ENCODE results near the gene FAM227B. TPM values are rescaled to one million over a fixed set of nuclear protein-coding genes. Genes with fewer than 3 reads are reported as not detected.
"Not testable (repeated sequence)": the region's sequence is repeated elsewhere in the genome, so short reads cannot be mapped to it uniquely, and the experiment has no call there.

FAM227B gene
- polyA plus RNA-seq, 4 donors = 1.6 to 8.7 (median 3.2) TPM

DNA sequence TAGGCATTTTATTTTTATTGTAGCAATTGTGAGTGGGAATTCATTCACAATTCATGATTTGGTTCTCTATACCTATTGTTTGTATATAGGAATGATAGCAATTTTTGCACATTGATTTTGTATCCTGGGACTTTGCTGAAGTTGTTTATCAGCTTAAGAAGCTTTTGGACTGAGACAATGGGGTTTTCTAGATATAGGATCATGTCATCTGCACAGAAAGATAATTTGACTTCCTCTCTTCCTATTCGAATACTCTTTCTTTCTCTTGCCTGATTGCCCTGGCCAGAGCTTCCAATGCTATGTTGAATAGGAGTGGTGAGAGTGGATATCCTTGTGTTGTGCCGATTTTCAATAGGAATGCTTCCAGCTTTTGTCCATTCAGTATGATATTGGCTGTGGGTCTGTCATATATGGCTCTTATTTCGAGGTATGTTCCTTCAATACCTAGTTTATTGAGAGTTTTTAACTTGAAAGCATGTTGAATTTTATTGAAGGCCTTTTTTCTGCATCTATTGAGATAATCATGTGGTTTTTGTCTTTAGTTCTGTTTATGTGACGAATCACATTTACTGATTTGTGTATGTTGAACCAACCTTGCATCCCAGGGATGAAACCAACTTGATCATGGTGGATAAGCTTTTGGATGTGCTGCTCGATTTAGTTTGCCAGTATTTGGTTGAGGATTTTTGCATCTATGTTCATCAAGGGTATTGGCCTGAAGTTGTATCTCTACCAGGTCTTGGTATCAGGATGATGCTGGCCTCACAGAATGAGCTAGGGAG is 217.9 kb downstream of the FAM227B start:
- FAIRE-seq = not testable (repeated sequence)

DNA sequence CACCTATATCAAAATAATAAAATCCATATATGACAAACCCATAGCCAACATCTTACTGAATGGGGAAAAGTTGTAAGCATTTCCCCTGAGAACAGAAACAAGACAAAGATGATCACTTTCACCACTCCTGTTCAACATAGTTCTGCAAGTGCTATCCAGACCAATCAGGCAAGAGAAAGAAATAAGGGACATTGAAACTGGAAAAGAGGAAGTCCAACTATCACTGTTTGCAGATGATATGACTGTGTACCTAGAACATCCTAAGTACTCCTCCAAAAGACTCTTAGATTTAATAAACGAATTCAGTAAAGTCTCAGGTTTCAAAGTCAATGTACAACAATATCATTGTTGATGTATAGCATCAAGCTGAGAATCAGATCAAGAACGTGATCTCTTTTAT is 233.1 kb downstream of the FAM227B start:
- H3K36me3 ChIP-seq (ENCODE audit: control insufficient read depth in 3 of 3, insufficient read depth in 2 of 3, low read depth in 1 of 3, low read length in 3 of 3) = no peaks in the 10 kb centered on the region
- no peak overlapping the region for H3K4me3 ChIP-seq (ENCODE audit: low read depth in 1 of 3, low read length in 3 of 3)
- no peaks in the 10 kb centered on the region for H3K27me3 ChIP-seq (ENCODE audit: control insufficient read depth in 3 of 3, insufficient read depth in 3 of 3, low read length in 3 of 3)
- H3K4me1 ChIP-seq (ENCODE audit: control insufficient read depth in 3 of 3, insufficient read depth in 2 of 3, low read depth in 1 of 3, low read length in 2 of 3) = no peaks in the 10 kb centered on the region
- H3K9me3 ChIP-seq (ENCODE audit: control insufficient read depth in 2 of 2, insufficient read depth in 1 of 2, low read depth in 1 of 2, low read length in 1 of 2) = no peaks in the 10 kb centered on the region
- 66 to 82% (median 74%) methylated on average over 2 of the region's 2 CpGs for WGBS, 3 donors
- FAIRE-seq (no peak), DNase-seq (no peak)
- no peak overlapping the region for H3K27ac ChIP-seq (ENCODE audit: low read depth in 1 of 3, low read length in 2 of 3)

More for the DNA sequence above, 217.9 kb downstream of the FAM227B start:
- WGBS, 3 donors = 77 to 82% (median 79%) methylated on average over 5 of the region's 5 CpGs
- not testable (repeated sequence) for H3K4me3 ChIP-seq (ENCODE audit: low read depth in 1 of 3, low read length in 3 of 3); H3K27me3 ChIP-seq (ENCODE audit: control insufficient read depth in 3 of 3, insufficient read depth in 3 of 3, low read length in 3 of 3); H3K9me3 ChIP-seq (ENCODE audit: control insufficient read depth in 2 of 2, insufficient read depth in 1 of 2, low read depth in 1 of 2, low read length in 1 of 2); H3K4me1 ChIP-seq (ENCODE audit: control insufficient read depth in 3 of 3, insufficient read depth in 2 of 3, low read depth in 1 of 3, low read length in 2 of 3); H3K36me3 ChIP-seq (ENCODE audit: control insufficient read depth in 3 of 3, insufficient read depth in 2 of 3, low read depth in 1 of 3, low read length in 3 of 3); DNase-seq; H3K27ac ChIP-seq (ENCODE audit: low read depth in 1 of 3, low read length in 2 of 3)

DNA sequence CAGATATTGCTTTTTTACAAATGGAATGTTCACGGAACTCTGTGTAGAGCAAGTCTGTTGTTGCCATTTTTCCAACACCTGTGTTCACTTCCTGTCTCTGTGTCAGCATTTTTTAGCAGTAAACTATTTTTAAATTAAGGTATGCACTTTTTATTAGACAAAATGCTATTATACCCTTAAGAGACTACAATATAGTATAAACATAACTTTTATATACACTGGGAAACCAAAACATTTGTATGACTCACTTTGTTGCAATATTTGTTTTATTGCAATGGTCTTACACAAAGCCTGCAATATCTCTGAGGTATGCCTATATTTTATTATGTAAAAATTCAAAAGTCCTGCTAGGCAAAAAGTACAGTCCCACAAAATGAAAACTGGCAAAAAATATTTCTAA is 237.4 kb downstream of the FAM227B start:
- Histone ChIP-seq H3K4me1 (ENCODE audit: control insufficient read depth in 3 of 3, insufficient read depth in 2 of 3, low read depth in 1 of 3, low read length in 2 of 3) (no peaks in the 10 kb centered on the region), H3K27ac (ENCODE audit: low read depth in 1 of 3, low read length in 2 of 3) (no peak overlapping the region), H3K4me3 (ENCODE audit: low read depth in 1 of 3, low read length in 3 of 3) (no peak overlapping the region), H3K9me3 (ENCODE audit: control insufficient read depth in 2 of 2, insufficient read depth in 1 of 2, low read depth in 1 of 2, low read length in 1 of 2) (no peaks in the 10 kb centered on the region), H3K36me3 (ENCODE audit: control insufficient read depth in 3 of 3, insufficient read depth in 2 of 3, low read depth in 1 of 3, low read length in 3 of 3) (no peaks in the 10 kb centered on the region), H3K27me3 (ENCODE audit: control insufficient read depth in 3 of 3, insufficient read depth in 3 of 3, low read length in 3 of 3) (no peaks in the 10 kb centered on the region)
- WGBS, 3 donors = 39 to 60% (median 51%) methylated on average over 1 of the region's 1 CpG
- FAIRE-seq = no peak
- DNase-seq = no peak

DNA sequence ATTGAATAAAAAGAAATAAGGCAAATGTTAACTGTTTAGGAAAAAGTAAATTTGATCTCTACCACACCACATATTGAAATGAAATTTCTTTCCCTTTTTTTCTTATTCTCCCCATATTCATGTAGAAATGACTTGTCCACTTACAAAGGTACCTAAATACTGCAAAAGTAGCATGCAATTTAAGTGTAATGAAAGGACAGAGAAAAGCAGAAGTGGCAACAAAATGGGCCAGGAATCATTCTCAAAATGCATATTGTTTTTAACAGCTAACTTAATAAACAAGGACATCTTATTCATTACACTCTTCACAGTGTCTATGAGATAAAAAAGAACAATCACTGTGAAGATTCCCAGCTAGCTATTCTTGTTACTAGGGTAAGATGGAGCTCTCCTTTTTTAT is 238.2 kb downstream of the FAM227B start:
- no peaks in the 10 kb centered on the region for H3K4me1 ChIP-seq (ENCODE audit: control insufficient read depth in 3 of 3, insufficient read depth in 2 of 3, low read depth in 1 of 3, low read length in 2 of 3)
- H3K27ac ChIP-seq (ENCODE audit: low read depth in 1 of 3, low read length in 2 of 3) = no peak overlapping the region
- H3K36me3 ChIP-seq (ENCODE audit: control insufficient read depth in 3 of 3, insufficient read depth in 2 of 3, low read depth in 1 of 3, low read length in 3 of 3) = no peaks in the 10 kb centered on the region
- H3K27me3 ChIP-seq (ENCODE audit: control insufficient read depth in 3 of 3, insufficient read depth in 3 of 3, low read length in 3 of 3) = no peaks in the 10 kb centered on the region
- no peaks in the 10 kb centered on the region for H3K9me3 ChIP-seq (ENCODE audit: control insufficient read depth in 2 of 2, insufficient read depth in 1 of 2, low read depth in 1 of 2, low read length in 1 of 2)
- no peak overlapping the region for H3K4me3 ChIP-seq (ENCODE audit: low read depth in 1 of 3, low read length in 3 of 3)
- no peak for DNase-seq
- no peak for FAIRE-seq

DNA sequence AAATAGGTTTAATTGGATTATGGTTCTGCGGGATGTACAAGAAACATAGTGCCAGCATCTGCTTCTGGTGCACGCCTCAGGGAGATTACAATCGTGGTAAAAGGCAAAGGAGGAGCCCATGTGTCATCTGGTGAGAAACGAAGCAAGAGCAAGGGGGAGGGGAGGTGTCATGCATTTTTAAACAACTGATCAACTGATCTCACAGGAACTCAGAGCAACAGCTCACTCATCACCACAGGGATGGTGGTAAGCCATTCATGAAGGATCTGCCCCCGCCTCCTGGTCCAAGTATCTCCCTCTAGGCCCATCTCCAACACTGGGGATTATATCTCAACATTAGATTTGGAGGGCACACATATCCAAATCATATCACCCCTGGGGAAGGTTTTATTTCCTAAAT is 239.7 kb downstream of the FAM227B start:
- H3K4me3 ChIP-seq (ENCODE audit: low read depth in 1 of 3, low read length in 3 of 3) = no peak overlapping the region
- H3K36me3 ChIP-seq (ENCODE audit: control insufficient read depth in 3 of 3, insufficient read depth in 2 of 3, low read depth in 1 of 3, low read length in 3 of 3) = no peaks in the 10 kb centered on the region
- H3K4me1 ChIP-seq (ENCODE audit: control insufficient read depth in 3 of 3, insufficient read depth in 2 of 3, low read depth in 1 of 3, low read length in 2 of 3) = no peaks in the 10 kb centered on the region
- H3K27ac ChIP-seq (ENCODE audit: low read depth in 1 of 3, low read length in 2 of 3) = no peak overlapping the region
- 74 to 83% (median 81%) methylated on average over 5 of the region's 5 CpGs for WGBS, 3 donors
- DNase-seq (no peak), FAIRE-seq (no peak)
- H3K27me3 ChIP-seq (ENCODE audit: control insufficient read depth in 3 of 3, insufficient read depth in 3 of 3, low read length in 3 of 3) = no peaks in the 10 kb centered on the region
- H3K9me3 ChIP-seq (ENCODE audit: control insufficient read depth in 2 of 2, insufficient read depth in 1 of 2, low read depth in 1 of 2, low read length in 1 of 2) = no peaks in the 10 kb centered on the region

DNA sequence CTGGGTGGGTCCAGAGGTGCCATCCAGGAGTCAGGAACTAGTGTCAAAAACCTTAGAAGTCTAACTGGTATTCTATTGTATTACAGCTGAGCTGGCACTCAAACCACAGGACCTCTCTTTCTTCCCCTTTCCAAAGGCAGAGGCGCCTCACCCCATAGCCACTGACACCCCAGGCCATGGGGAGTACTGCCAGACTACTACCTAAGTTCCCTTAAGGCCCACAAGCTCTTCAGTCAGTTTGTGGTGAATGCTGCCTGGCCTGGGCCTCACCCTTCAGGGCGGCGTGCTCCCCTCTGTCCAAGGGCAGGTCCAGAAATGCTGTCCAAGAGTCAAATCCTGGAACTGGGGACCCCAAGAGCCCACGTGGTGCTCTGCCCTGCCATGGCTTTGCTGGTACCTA is 240.6 kb downstream of the FAM227B start:
- no peaks in the 10 kb centered on the region for H3K27me3 ChIP-seq (ENCODE audit: control insufficient read depth in 3 of 3, insufficient read depth in 3 of 3, low read length in 3 of 3)
- no peak overlapping the region for H3K4me3 ChIP-seq (ENCODE audit: low read depth in 1 of 3, low read length in 3 of 3)
- no peaks in the 10 kb centered on the region for H3K9me3 ChIP-seq (ENCODE audit: control insufficient read depth in 2 of 2, insufficient read depth in 1 of 2, low read depth in 1 of 2, low read length in 1 of 2)
- WGBS, 3 donors = 77 to 88% (median 87%) methylated on average over 4 of the region's 4 CpGs
- no peak overlapping the region for H3K27ac ChIP-seq (ENCODE audit: low read depth in 1 of 3, low read length in 2 of 3)
- FAIRE-seq = no peak
- no peaks in the 10 kb centered on the region for H3K4me1 ChIP-seq (ENCODE audit: control insufficient read depth in 3 of 3, insufficient read depth in 2 of 3, low read depth in 1 of 3, low read length in 2 of 3)
- no peak for DNase-seq
- no peaks in the 10 kb centered on the region for H3K36me3 ChIP-seq (ENCODE audit: control insufficient read depth in 3 of 3, insufficient read depth in 2 of 3, low read depth in 1 of 3, low read length in 3 of 3)

DNA sequence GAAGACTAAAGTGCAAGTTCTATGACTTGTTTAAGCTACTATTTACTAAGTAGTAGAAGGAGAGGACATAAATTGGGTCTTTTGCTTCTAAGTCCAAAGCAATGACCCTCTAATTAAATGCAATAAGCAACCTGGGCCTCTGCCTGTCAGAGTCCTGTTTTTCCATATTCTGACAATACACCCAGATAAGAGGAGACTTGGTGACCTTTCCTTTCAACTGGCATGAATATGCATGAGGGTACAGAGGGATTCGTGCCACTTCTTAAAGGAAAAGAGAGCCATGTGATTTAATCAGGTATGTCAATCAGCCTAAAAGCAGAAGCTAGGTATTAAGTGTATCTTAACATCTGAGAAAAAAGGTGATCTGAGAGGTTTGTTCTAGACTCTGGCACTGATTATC is 248.3 kb downstream of the FAM227B start:
- 52 to 64% (median 60%) methylated on average over 1 of the region's 1 CpG for WGBS, 3 donors
- Histone ChIP-seq H3K27me3 (ENCODE audit: control insufficient read depth in 3 of 3, insufficient read depth in 3 of 3, low read length in 3 of 3) (no peaks in the 10 kb centered on the region), H3K36me3 (ENCODE audit: control insufficient read depth in 3 of 3, insufficient read depth in 2 of 3, low read depth in 1 of 3, low read length in 3 of 3) (no peaks in the 10 kb centered on the region), H3K27ac (ENCODE audit: low read depth in 1 of 3, low read length in 2 of 3) (no peak overlapping the region), H3K9me3 (ENCODE audit: control insufficient read depth in 2 of 2, insufficient read depth in 1 of 2, low read depth in 1 of 2, low read length in 1 of 2) (no peaks in the 10 kb centered on the region), H3K4me1 (ENCODE audit: control insufficient read depth in 3 of 3, insufficient read depth in 2 of 3, low read depth in 1 of 3, low read length in 2 of 3) (no peaks in the 10 kb centered on the region), H3K4me3 (ENCODE audit: low read depth in 1 of 3, low read length in 3 of 3) (no peak overlapping the region)
- FAIRE-seq = no peak
- DNase-seq = no peak

DNA sequence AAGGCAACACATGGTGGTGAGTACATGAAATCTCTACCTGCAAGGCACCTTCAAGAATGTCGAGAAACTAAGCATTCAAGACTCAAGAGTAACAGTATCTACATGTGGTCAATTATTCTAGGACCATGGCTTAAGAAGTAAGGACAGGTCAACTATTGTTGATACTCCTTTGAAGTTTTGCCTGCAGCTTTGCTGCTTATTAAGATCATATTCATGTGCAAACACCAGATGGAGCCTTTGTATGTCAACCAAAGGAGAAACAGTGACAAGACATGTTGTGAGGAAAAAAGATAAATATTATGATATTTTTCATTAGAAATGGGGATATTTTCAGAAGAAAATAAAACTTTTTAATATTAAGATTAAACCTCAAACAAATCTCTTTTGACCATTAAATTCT is 249.8 kb downstream of the FAM227B start:
- H3K4me3 ChIP-seq (ENCODE audit: low read depth in 1 of 3, low read length in 3 of 3) = no peak overlapping the region
- H3K27me3 ChIP-seq (ENCODE audit: control insufficient read depth in 3 of 3, insufficient read depth in 3 of 3, low read length in 3 of 3) = no peaks in the 10 kb centered on the region
- H3K9me3 ChIP-seq (ENCODE audit: control insufficient read depth in 2 of 2, insufficient read depth in 1 of 2, low read depth in 1 of 2, low read length in 1 of 2) = no peaks in the 10 kb centered on the region
- FAIRE-seq (no peak), DNase-seq (peak in 1 of 2 donors; percentile 2)
- H3K4me1 ChIP-seq (ENCODE audit: control insufficient read depth in 3 of 3, insufficient read depth in 2 of 3, low read depth in 1 of 3, low read length in 2 of 3) = no peaks in the 10 kb centered on the region
- no peak overlapping the region for H3K27ac ChIP-seq (ENCODE audit: low read depth in 1 of 3, low read length in 2 of 3)
- 82 to 91% (median 87%) methylated on average over 1 of the region's 1 CpG for WGBS, 3 donors
- H3K36me3 ChIP-seq (ENCODE audit: control insufficient read depth in 3 of 3, insufficient read depth in 2 of 3, low read depth in 1 of 3, low read length in 3 of 3) = no peaks in the 10 kb centered on the region

DNA sequence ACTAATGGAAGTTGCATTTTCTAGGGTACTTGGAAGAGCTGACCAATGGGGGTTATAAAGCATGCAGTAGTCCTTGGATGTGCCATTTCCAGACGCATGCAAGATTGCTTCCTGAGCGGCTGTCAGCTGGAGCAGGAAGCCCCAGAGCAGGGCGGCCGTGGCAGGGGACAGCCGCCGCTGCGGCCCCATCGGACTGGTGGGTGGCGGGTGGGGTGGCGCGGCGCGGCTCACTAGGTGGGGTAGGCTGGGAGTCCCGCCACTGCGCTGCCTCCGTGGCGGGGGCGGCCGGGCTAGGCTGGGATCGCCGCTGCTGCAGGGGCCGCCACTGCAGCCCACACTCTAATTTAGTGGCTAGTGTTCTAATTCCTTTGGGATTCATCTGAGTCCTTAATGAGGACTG is 254.1 kb downstream of the FAM227B start:
- H3K27ac ChIP-seq (ENCODE audit: low read depth in 1 of 3, low read length in 2 of 3) = no peak overlapping the region
- WGBS, 3 donors = 94 to 97% (median 96%) methylated on average over 16 to 22 of the region's 22 CpGs
- FAIRE-seq (no peak), DNase-seq (no peak)
- H3K4me1 ChIP-seq (ENCODE audit: control insufficient read depth in 3 of 3, insufficient read depth in 2 of 3, low read depth in 1 of 3, low read length in 2 of 3) = no peaks in the 10 kb centered on the region
- H3K4me3 ChIP-seq (ENCODE audit: low read depth in 1 of 3, low read length in 3 of 3) = no peak overlapping the region
- no peaks in the 10 kb centered on the region for H3K27me3 ChIP-seq (ENCODE audit: control insufficient read depth in 3 of 3, insufficient read depth in 3 of 3, low read length in 3 of 3)
- H3K9me3 ChIP-seq (ENCODE audit: control insufficient read depth in 2 of 2, insufficient read depth in 1 of 2, low read depth in 1 of 2, low read length in 1 of 2) = no peaks in the 10 kb centered on the region
- H3K36me3 ChIP-seq (ENCODE audit: control insufficient read depth in 3 of 3, insufficient read depth in 2 of 3, low read depth in 1 of 3, low read length in 3 of 3) = no peaks in the 10 kb centered on the region

All from small intestine (tissue), 7 donors.